HL-60 (cell line): Measurements from ENCODE around the gene HOXA7.

Source experiments
- GABPA ChIP-seq: IDR thresholded peaks from 2 replicates; pipeline ENCODE4 v1.6.1; 2012; ENCODE audit warnings: low read depth
- POLR2AphosphoS5 ChIP-seq: IDR thresholded peaks from 2 replicates; pipeline ENCODE4 v1.6.1; 2012; ENCODE audit warnings: low read depth
- TF ChIP-seq, protein P1 (sequence below): IDR thresholded peaks from one replicate; pipeline ENCODE4 v1.5.1; 2011; ENCODE audit warnings: low read length, control low read depth, inconsistent platforms; ENCODE audit not compliant: insufficient read depth
- TF ChIP-seq, protein P2 (sequence below): IDR thresholded peaks from 2 replicates; pipeline ENCODE4 v1.6.1; 2012; ENCODE audit warnings: low read depth; ENCODE audit not compliant: insufficient replicate concordance

DNA sequence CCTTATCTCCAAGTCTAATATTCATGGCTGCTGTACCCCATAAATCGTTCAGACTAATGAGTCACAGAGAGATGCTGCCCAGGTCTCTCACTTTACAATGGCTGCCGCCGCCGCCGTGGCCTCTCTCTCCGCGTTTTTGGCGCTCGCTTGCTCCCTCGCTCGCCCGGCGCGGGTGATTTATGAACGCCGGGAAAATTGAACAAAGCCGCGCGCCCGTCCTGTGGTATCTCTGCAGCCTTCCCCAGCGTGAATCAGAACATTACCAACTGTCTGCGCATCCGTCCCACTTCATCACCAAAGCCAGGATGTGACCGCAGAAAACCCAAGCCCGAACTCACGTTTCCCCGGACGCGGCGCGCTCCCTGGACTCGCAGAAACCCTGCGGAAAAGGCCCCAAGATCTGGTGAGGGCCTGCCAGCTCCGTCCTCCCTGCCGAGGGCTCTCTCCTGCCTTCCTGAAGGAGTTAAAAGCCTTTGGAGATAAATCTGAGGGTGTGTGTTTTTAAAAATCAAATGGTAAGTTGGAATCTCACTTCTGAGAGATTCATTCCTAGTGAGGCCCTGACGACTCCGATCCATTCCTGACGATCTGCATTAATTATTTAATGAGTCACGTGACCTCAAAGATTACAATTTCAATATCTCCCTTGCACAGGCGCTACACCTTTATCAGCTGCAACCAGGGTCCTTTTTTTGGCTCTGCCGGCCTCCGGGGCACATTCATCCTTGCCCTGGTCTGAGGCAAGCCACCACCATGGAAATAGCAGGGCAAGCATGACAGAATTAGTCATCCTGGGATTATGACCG is 32.2 kb downstream of the HOXA7 start:
- TF ChIP-seq, protein P1, sequence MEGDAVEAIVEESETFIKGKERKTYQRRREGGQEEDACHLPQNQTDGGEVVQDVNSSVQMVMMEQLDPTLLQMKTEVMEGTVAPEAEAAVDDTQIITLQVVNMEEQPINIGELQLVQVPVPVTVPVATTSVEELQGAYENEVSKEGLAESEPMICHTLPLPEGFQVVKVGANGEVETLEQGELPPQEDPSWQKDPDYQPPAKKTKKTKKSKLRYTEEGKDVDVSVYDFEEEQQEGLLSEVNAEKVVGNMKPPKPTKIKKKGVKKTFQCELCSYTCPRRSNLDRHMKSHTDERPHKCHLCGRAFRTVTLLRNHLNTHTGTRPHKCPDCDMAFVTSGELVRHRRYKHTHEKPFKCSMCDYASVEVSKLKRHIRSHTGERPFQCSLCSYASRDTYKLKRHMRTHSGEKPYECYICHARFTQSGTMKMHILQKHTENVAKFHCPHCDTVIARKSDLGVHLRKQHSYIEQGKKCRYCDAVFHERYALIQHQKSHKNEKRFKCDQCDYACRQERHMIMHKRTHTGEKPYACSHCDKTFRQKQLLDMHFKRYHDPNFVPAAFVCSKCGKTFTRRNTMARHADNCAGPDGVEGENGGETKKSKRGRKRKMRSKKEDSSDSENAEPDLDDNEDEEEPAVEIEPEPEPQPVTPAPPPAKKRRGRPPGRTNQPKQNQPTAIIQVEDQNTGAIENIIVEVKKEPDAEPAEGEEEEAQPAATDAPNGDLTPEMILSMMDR: no peak
- no peak for TF ChIP-seq POLR2AphosphoS5
- no peak for TF ChIP-seq GABPA
- TF ChIP-seq, protein P2, sequence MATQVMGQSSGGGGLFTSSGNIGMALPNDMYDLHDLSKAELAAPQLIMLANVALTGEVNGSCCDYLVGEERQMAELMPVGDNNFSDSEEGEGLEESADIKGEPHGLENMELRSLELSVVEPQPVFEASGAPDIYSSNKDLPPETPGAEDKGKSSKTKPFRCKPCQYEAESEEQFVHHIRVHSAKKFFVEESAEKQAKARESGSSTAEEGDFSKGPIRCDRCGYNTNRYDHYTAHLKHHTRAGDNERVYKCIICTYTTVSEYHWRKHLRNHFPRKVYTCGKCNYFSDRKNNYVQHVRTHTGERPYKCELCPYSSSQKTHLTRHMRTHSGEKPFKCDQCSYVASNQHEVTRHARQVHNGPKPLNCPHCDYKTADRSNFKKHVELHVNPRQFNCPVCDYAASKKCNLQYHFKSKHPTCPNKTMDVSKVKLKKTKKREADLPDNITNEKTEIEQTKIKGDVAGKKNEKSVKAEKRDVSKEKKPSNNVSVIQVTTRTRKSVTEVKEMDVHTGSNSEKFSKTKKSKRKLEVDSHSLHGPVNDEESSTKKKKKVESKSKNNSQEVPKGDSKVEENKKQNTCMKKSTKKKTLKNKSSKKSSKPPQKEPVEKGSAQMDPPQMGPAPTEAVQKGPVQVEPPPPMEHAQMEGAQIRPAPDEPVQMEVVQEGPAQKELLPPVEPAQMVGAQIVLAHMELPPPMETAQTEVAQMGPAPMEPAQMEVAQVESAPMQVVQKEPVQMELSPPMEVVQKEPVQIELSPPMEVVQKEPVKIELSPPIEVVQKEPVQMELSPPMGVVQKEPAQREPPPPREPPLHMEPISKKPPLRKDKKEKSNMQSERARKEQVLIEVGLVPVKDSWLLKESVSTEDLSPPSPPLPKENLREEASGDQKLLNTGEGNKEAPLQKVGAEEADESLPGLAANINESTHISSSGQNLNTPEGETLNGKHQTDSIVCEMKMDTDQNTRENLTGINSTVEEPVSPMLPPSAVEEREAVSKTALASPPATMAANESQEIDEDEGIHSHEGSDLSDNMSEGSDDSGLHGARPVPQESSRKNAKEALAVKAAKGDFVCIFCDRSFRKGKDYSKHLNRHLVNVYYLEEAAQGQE: no peak
